CD4-positive, alpha-beta T cell (primary cell): ENCODE measurements around the gene CRYBB1. TPM values are rescaled to one million over a fixed set of nuclear protein-coding genes. Genes with fewer than 3 reads are reported as not detected.

Experiments
- ATAC-seq: fragments of 200-7000 bp; cut with Tn5 transposase; one replicate; pipeline ENCODE4 v1.10.0; 2022; ENCODE audit warnings: mild to moderate bottlenecking; ENCODE audit not compliant: poor library complexity
- CTCF ChIA-PET: fragments of 350-600 bp; sonication (Branson Sonifier 250); formaldehyde crosslinking; loops from one replicate; lab custom pipeline; 2021; ENCODE audit warnings: antibody characterized with exemption, inconsistent platforms; lab: Charles Lee
- POLR2A ChIA-PET: fragments of 350-600 bp; sonication (Branson Sonifier 250); formaldehyde crosslinking; loops from one replicate; lab custom pipeline; 2021; ENCODE audit warnings: antibody characterized with exemption, inconsistent platforms; lab: Charles Lee
- DNase-seq, 14 experiments: peaks; one replicate each; pipeline ENCODE4 v3.0.0-alpha.2; 2013 to 2020; ENCODE audit warnings: mixed read lengths in 2 of 14
- H3K27ac ChIP-seq, 2 donors: one replicate each; pipeline versions ENCODE4 v1.5.1 to v1.7.0; 2013; ENCODE audit warnings: low read length in 2 of 2, low read depth in 1 of 2, mild to moderate bottlenecking in 1 of 2
- H3K27me3 ChIP-seq, 2 experiments: 1 replicate in 1 of 2; 2 replicates in 1 of 2; pipeline versions ENCODE4 v1.6.1 to v1.7.0; 2013; ENCODE audit warnings: low read length in 2 of 2, control low read depth in 1 of 2, mild to moderate bottlenecking in 1 of 2, moderate library complexity in 1 of 2; ENCODE audit not compliant: insufficient read depth in 2 of 2, control insufficient read depth in 1 of 2
- H3K36me3 ChIP-seq: one replicate; pipeline ENCODE4 v1.6.1; 2013; ENCODE audit warnings: low read length, control low read depth; ENCODE audit not compliant: insufficient read depth
- H3K4me1 ChIP-seq: one replicate; pipeline ENCODE4 v1.6.1; 2013; ENCODE audit warnings: low read length, control low read depth; ENCODE audit not compliant: insufficient read depth
- H3K4me3 ChIP-seq: one replicate; pipeline ENCODE4 v1.5.1; 2013; ENCODE audit warnings: mild to moderate bottlenecking, low read length, moderate library complexity
- H3K9me3 ChIP-seq, 2 experiments: 1 replicate in 1 of 2; 2 replicates in 1 of 2; pipeline versions ENCODE4 v1.6.1 to v1.7.0; 2013; ENCODE audit warnings: low read length in 2 of 2, mild to moderate bottlenecking in 2 of 2, control low read depth in 1 of 2, moderate library complexity in 1 of 2; ENCODE audit not compliant: control insufficient read depth in 1 of 2, insufficient read depth in 1 of 2
- H3K27ac Mint-ChIP-seq: one replicate; pipeline ENCODE4 v1.8.0; 2020; ENCODE audit warnings: mixed read lengths
- H3K27me3 Mint-ChIP-seq: one replicate; pipeline ENCODE4 v1.8.0; 2021; ENCODE audit warnings: mixed read lengths
- H3K36me3 Mint-ChIP-seq: one replicate; pipeline ENCODE4 v1.8.0; 2021; ENCODE audit warnings: low read depth, mixed read lengths
- H3K4me1 Mint-ChIP-seq: one replicate; pipeline ENCODE4 v1.8.0; 2021; ENCODE audit warnings: low read depth, mixed read lengths
- H3K4me3 Mint-ChIP-seq: one replicate; pipeline ENCODE4 v1.8.0; 2020; ENCODE audit warnings: mild to moderate bottlenecking, mixed read lengths
- H3K9me3 Mint-ChIP-seq: one replicate; pipeline ENCODE4 v1.8.0; 2020; ENCODE audit warnings: mixed read lengths
- CTCF ChIP-seq: fragments of 200-600 bp; IDR thresholded peaks from one replicate; pipeline ENCODE4 v1.8.0; 2022; ENCODE audit warnings: antibody characterized with exemption, mild to moderate bottlenecking
- intact Hi-C, 2 experiments: fragments of 100-400 bp; cut with DNase I in 1 of 2; cut with micrococcal nuclease in 1 of 2; formaldehyde crosslinking; loops; one replicate each; pipeline versions ENCODE4 v1.15.1 to v1.9.0; 2023 to 2025; cut with DNase I, micrococcal nuclease
- total RNA-seq, 174 experiments: library from RNA in 2 of 174; stranded (reverse) in 2 of 174; gene quantifications; one replicate each; pipeline ENCODE4 v1.2.3 and lab custom pipeline; 2021 to 2026

CRYBB1 gene
- total RNA-seq, 2 experiments from 2014 or later, result not detected

- H3K27me3 ChIP-seq, result no peaks in the 10 kb centered on the region
- no peak overlapping the region for H3K27ac ChIP-seq
- peaks cover 5% of the 10 kb centered on the region for H3K36me3 ChIP-seq
- no peak for TF ChIP-seq CTCF
- no peaks in the 10 kb centered on the region for H3K27me3 Mint-ChIP-seq
- H3K9me3 ChIP-seq, result no peaks in the 10 kb centered on the region
- no peaks in the 10 kb centered on the region for H3K36me3 Mint-ChIP-seq
- intact Hi-C loops, result no loop called here
- no peak overlapping the region for H3K27ac Mint-ChIP-seq
- peaks cover 51% of the 10 kb centered on the region for H3K4me1 Mint-ChIP-seq
- ATAC-seq, result no peak
- no peaks in the 10 kb centered on the region for H3K9me3 Mint-ChIP-seq
- no peak overlapping the region for H3K4me3 ChIP-seq
- POLR2A ChIA-PET, result no interaction called here
- H3K4me3 Mint-ChIP-seq, result no peak overlapping the region
- no peak for DNase-seq
- CTCF ChIA-PET, result no interaction called here
- H3K4me1 ChIP-seq, result peaks cover 11% of the 10 kb centered on the region
Measured at GRCh38 chr22:26570115-26570514, 47.7 kb downstream of the CRYBB1 start.

DNA sequence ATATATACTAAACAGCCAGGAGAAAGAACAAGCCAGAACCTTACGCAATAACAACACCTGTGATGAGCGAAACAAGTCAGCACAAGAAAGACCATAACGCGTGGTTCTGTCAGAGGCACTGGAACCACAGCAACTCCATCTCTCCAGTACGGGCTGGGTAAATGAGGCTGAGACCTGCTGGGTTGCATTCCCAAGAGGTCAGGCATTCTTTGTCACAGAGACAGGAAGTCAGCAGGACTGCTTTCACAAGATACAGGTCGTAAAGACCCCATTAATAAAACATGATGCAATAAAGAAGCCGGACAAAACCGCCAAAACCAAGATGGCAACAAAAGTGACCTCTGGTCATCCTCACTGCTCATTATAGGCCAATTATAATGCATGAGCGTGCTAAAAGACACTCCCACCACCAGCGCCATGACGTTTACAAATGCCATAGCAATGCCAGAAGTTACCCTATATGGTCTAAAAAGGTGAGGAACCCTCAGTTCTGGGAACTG is 49.6 kb downstream of the CRYBB1 start:
- H3K27ac Mint-ChIP-seq, result peak overlapping the region; percentile 24
- peaks cover 40% of the 10 kb centered on the region for H3K4me1 Mint-ChIP-seq
- no peaks in the 10 kb centered on the region for H3K9me3 Mint-ChIP-seq
- DNase-seq (no peak), ATAC-seq (no peak)
- no peak for TF ChIP-seq CTCF
- Histone ChIP-seq H3K36me3 (peaks cover 11% of the 10 kb centered on the region), H3K9me3 (no peaks in the 10 kb centered on the region), H3K4me1 (peaks cover 16% of the 10 kb centered on the region), H3K27ac (no peak overlapping the region), H3K4me3 (no peak overlapping the region), H3K27me3 (no peaks in the 10 kb centered on the region)
- intact Hi-C loops, result no loop called here
- ChIA-PET POLR2A (no interaction called here), CTCF (no interaction called here)
- no peak overlapping the region for H3K4me3 Mint-ChIP-seq
- no peaks in the 10 kb centered on the region for H3K27me3 Mint-ChIP-seq
- no peaks in the 10 kb centered on the region for H3K36me3 Mint-ChIP-seq

DNA sequence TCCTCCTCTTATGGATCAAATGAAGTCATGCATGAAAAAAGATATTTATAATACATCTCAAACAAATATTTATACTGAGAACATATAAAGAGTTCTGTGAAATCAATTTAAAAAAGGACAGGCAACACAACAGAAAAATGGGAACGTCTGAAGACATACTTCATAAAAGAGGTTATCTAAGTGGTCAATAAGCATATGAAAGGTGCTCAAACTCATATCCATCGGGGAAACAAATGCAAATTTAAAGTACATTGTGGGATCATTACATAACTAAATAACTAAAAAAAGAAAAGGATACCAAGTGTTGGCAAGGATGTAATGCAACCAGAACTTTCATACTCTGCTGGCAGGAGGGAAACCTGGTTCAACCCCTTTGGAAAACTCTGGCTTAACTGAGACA is 50.2 kb downstream of the CRYBB1 start:
- H3K27ac Mint-ChIP-seq, result no peak overlapping the region
- ATAC-seq, result no peak
- DNase-seq, result no peak
- ChIA-PET CTCF (no interaction called here), POLR2A (no interaction called here)
- no peak overlapping the region for H3K4me3 ChIP-seq
- H3K4me1 Mint-ChIP-seq, result peaks cover 34% of the 10 kb centered on the region
- peaks cover 11% of the 10 kb centered on the region for H3K36me3 ChIP-seq
- intact Hi-C loops, result no loop called here
- no peak overlapping the region for H3K27ac ChIP-seq
- no peak for TF ChIP-seq CTCF
- H3K9me3 Mint-ChIP-seq, result no peaks in the 10 kb centered on the region
- no peak overlapping the region for H3K4me3 Mint-ChIP-seq
- no peaks in the 10 kb centered on the region for H3K36me3 Mint-ChIP-seq
- no peaks in the 10 kb centered on the region for H3K27me3 Mint-ChIP-seq
- H3K4me1 ChIP-seq, result peaks cover 14% of the 10 kb centered on the region
- no peaks in the 10 kb centered on the region for H3K27me3 ChIP-seq
- H3K9me3 ChIP-seq, result no peaks in the 10 kb centered on the region
